ENCODE results near the gene PLOD3.

DNA sequence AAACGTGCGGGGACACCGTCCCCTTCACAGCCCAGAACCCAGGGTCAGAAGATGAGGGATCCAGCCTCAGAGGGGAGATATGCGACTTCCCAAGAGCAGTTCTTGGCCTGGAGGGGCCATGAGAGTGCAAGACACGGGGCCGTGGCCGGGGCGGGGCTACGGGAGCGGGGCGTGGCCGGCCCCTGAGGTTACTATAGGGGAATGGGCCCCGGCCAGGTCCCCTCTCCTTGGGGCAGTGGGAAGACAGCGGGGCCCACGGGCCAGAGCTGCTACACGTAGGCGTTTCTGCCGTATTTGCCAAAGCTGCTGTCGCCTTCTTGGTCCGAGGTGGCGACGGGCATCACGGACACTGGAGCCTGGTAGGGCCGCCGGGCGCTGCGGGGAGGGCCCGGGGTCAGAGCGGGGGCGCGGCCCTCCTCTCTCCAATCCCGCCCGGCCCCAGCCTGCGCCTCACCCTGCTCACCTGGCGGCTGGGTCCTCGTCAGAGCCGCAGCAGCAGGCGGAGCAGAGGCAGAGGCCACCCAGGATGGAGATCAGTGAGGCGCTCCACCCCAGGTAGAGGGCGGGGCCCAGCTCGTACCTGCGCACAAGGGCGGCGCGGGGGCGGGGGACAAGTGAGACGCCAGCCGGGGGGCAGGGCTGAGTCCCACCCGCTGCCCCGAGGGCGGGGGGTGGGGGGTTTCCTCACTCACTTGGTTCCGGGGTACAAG lies 14.9 kb upstream of the PLOD3 start:
- TF ChIP-seq POLR2AphosphoS5 (IDR thresholded peaks at IDR 0.05; ENCODE audit: insufficient read depth in 1 of 2, low read depth in 1 of 2) (peak in 1 of 2 donors; percentile 52), POLR2A (IDR thresholded peaks at IDR 0.05) (no peak)
- TF ChIP-seq, protein P1, sequence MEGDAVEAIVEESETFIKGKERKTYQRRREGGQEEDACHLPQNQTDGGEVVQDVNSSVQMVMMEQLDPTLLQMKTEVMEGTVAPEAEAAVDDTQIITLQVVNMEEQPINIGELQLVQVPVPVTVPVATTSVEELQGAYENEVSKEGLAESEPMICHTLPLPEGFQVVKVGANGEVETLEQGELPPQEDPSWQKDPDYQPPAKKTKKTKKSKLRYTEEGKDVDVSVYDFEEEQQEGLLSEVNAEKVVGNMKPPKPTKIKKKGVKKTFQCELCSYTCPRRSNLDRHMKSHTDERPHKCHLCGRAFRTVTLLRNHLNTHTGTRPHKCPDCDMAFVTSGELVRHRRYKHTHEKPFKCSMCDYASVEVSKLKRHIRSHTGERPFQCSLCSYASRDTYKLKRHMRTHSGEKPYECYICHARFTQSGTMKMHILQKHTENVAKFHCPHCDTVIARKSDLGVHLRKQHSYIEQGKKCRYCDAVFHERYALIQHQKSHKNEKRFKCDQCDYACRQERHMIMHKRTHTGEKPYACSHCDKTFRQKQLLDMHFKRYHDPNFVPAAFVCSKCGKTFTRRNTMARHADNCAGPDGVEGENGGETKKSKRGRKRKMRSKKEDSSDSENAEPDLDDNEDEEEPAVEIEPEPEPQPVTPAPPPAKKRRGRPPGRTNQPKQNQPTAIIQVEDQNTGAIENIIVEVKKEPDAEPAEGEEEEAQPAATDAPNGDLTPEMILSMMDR (IDR thresholded peaks at IDR 0.05): no peak

Measured in vagina (tissue), 2 donors.